Epithelial cell of proximal tubule (primary cell): ENCODE results near the gene LGI2. TPM values are rescaled to one million over a fixed set of nuclear protein-coding genes. Genes with fewer than 3 reads are reported as not detected.

Experiments
- DNase-seq: peaks from one replicate; pipeline ENCODE4 v3.0.0-alpha.2; 2011; ENCODE audit warnings: low read depth
- H3K4me3 ChIP-seq: 2 replicates; pipeline ENCODE4 v1.5.1; 2011; ENCODE audit warnings: low read depth, mild to moderate bottlenecking, low read length
- CTCF ChIP-seq: conservative IDR thresholded peaks from 2 replicates; pipeline ENCODE4 v1.5.1; 2012; ENCODE audit warnings: low read depth, mild to moderate bottlenecking, low read length
- total RNA-seq: library from RNA; depleted of rRNA; stranded (reverse); fragments of >200 nt; gene quantifications from 2 replicates; pipeline ENCODE4 v1.2.3, GENCODE V29; 2015

The LGI2 gene
- total RNA-seq, 1 donor from 2014 or later = 2.5 TPM

GRCh38 chr4:25000639-25001038 is 30.1 kb downstream of the LGI2 start:
- no peak for TF ChIP-seq CTCF
- no peak for DNase-seq

GRCh38 chr4:24999392-25000089 is 31.2 kb downstream of the LGI2 start:
- no peak for TF ChIP-seq CTCF
- DNase-seq = no peak
- no peak overlapping the region for H3K4me3 ChIP-seq

More at GRCh38 chr4:25000639-25001038, 30.1 kb downstream of the LGI2 start:
- H3K4me3 ChIP-seq = no peak overlapping the region

DNA sequence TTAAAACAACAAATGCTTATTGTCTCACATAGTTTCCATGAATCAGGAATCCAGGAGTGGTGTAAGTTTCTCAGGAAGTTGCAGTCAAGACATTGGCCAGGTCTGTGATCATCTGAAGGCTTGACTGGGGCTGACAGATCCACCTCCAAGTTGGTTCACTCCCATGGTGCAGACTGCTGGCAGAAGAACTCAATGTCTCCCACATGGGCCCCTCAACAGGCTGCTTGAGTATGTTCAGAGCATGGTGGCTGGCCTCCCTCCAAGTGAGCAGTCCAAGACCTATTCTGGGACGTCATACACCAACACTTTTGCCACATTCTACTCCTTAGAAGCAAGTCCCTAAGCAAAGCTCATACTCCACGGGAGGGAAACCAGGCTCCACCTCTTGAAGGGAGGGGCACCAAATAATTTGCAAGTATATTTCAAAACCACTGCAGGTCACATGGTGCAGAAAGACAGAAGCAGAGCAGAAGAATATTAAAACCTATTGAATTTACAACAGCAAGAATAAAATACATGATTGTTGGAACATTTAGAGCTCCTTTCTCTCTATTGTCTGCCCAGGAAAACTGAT is 35.3 kb downstream of the LGI2 start:
- H3K4me3 ChIP-seq = no peak overlapping the region
- DNase-seq = no peak
- TF ChIP-seq CTCF = no peak

GRCh38 chr4:24993551-24994080 is 37.1 kb downstream of the LGI2 start:
- no peak for DNase-seq
- no peak for TF ChIP-seq CTCF
- no peak overlapping the region for H3K4me3 ChIP-seq

DNA sequence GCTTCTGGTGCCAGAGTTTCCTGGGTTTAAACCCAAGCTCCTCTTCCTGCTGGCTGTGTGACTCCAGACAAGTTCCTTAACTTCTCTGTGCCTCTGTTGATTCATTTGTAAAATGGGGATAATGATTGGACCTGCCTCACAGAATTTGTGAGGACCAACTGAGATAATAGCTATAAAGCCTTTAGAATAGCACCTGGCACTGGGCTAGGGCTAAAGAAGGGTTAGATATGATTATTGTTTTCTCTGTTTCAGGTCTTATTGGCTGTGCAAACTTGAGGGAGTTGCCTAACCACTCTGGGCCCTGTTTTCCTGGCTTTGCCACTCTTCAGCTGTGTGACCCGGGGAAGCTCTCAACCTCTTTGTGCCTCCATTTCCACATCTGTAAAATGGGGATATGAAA is 37.8 kb downstream of the LGI2 start:
- H3K4me3 ChIP-seq = no peak overlapping the region
- no peak for DNase-seq
- no peak for TF ChIP-seq CTCF

DNA sequence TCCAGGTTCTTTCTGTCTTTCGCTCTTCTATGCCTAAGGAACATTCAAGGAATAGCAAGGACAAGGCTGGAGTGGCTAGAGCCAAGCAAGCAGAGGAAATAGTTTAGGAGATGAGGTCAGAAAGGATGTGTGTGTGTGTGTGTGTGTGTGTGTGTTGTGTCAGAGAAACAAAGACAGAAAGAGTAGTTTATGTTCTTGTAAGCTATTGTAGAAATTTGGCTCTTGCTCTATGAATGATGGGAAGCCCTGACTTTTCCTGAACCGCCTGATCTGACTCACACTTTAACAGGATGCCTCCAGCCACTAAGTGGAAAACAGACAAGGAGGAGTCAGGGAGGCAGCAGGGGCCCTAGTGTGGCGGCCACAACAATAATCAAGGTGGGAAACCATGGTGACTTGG is 39.7 kb downstream of the LGI2 start:
- no peak for TF ChIP-seq CTCF
- H3K4me3 ChIP-seq = no peak overlapping the region
- no peak for DNase-seq
